Liver (tissue), 9 donors: ENCODE data around the gene ERBB4. TPM values are rescaled to one million over a fixed set of nuclear protein-coding genes. Genes with fewer than 3 reads are reported as not detected.

Experiments used
- DNase-seq: peaks from one replicate; pipeline ENCODE4 v3.0.0-alpha.2; 2017; ENCODE audit warnings: low spot score
- H3K27ac ChIP-seq, 2 donors: one replicate each; pipeline ENCODE4 v1.7.0; 2013; ENCODE audit warnings: inconsistent platforms in 2 of 2, low read length in 2 of 2, control low read depth in 1 of 2, low read depth in 1 of 2, mild to moderate bottlenecking in 1 of 2
- H3K27me3 ChIP-seq, 4 donors: one replicate each; pipeline versions ENCODE4 v1.6.1 to v1.7.0; 2013; ENCODE audit warnings: low read length in 3 of 4, inconsistent platforms in 1 of 4, mild to moderate bottlenecking in 1 of 4, moderate library complexity in 1 of 4; ENCODE audit not compliant: control insufficient read depth in 4 of 4, insufficient read depth in 4 of 4
- H3K36me3 ChIP-seq, 4 donors: one replicate each; pipeline versions ENCODE4 v1.6.1 to v1.7.0; 2013; ENCODE audit warnings: low read length in 3 of 4, mild to moderate bottlenecking in 3 of 4, low read depth in 1 of 4, moderate library complexity in 1 of 4; ENCODE audit not compliant: control insufficient read depth in 4 of 4, insufficient read depth in 3 of 4
- H3K4me1 ChIP-seq, 4 donors: one replicate each; pipeline versions ENCODE4 v1.6.1 to v1.7.0; 2013; ENCODE audit warnings: low read length in 3 of 4, mild to moderate bottlenecking in 3 of 4, moderate library complexity in 1 of 4; ENCODE audit not compliant: control insufficient read depth in 4 of 4, insufficient read depth in 4 of 4
- H3K4me3 ChIP-seq, 3 donors: one replicate each; pipeline versions ENCODE4 v1.6.1 to v1.7.0; 2013; ENCODE audit warnings: low read length in 3 of 3, control low read depth in 1 of 3, low read depth in 1 of 3, mild to moderate bottlenecking in 1 of 3
- H3K9ac ChIP-seq, 2 donors: one replicate each; pipeline ENCODE4 v1.7.0; 2013; ENCODE audit warnings: low read length in 2 of 2, mild to moderate bottlenecking in 2 of 2, moderate library complexity in 2 of 2, control low read depth in 1 of 2, low read depth in 1 of 2
- H3K9me3 ChIP-seq, 4 donors: one replicate each; pipeline versions ENCODE4 v1.6.1 to v1.7.0; 2013; ENCODE audit warnings: low read length in 3 of 4; ENCODE audit not compliant: control insufficient read depth in 4 of 4
- EGR1 ChIP-seq, 2 donors: IDR thresholded peaks; 2 replicates each; pipeline ENCODE4 v1.6.1; 2016 to 2018; ENCODE audit warnings: antibody characterized with exemption in 2 of 2, low read depth in 2 of 2
- FOXA2 ChIP-seq: IDR thresholded peaks from 2 replicates; pipeline ENCODE4 v1.6.1; 2016; ENCODE audit warnings: antibody characterized with exemption
- GABPA ChIP-seq, 2 donors: IDR thresholded peaks in 1 of 2; conservative IDR thresholded peaks in 1 of 2; 2 replicates each; pipeline ENCODE4 v1.6.1; 2016; ENCODE audit warnings: antibody characterized with exemption in 2 of 2, mild to moderate bottlenecking in 1 of 2, moderate library complexity in 1 of 2
- HNF4A ChIP-seq, 2 donors: conservative IDR thresholded peaks; 2 replicates each; pipeline ENCODE4 v1.6.1; 2016; ENCODE audit warnings: antibody characterized with exemption in 2 of 2, mild to moderate bottlenecking in 2 of 2
- HNF4G ChIP-seq: IDR thresholded peaks from 2 replicates; pipeline ENCODE4 v1.6.1; 2016; ENCODE audit warnings: antibody characterized with exemption
- JUND ChIP-seq, 2 donors: IDR thresholded peaks; 2 replicates each; pipeline ENCODE4 v1.6.1; 2016; ENCODE audit warnings: antibody characterized with exemption in 2 of 2
- NR2F2 ChIP-seq: IDR thresholded peaks from 2 replicates; pipeline ENCODE4 v1.6.1; 2016; ENCODE audit warnings: antibody characterized with exemption
- RAD21 ChIP-seq, 2 donors: IDR thresholded peaks; 2 replicates each; pipeline ENCODE4 v1.6.1; 2016; ENCODE audit warnings: antibody characterized with exemption in 2 of 2, mild to moderate bottlenecking in 2 of 2
- RXRA ChIP-seq, 2 donors: IDR thresholded peaks; 2 replicates each; pipeline ENCODE4 v1.6.1; 2017 to 2018; ENCODE audit warnings: antibody characterized with exemption in 2 of 2, mild to moderate bottlenecking in 1 of 2
- TAF1 ChIP-seq: conservative IDR thresholded peaks from 2 replicates; pipeline ENCODE4 v1.6.1; 2016; ENCODE audit warnings: antibody characterized with exemption, mild to moderate bottlenecking
- YY1 ChIP-seq: IDR thresholded peaks from 2 replicates; pipeline ENCODE4 v1.6.1; 2016; ENCODE audit warnings: antibody characterized with exemption, mild to moderate bottlenecking
- WGBS: extraction: QIAGEN DNeasy Blood & Tissue Kit; methylation state at CpG from one replicate; pipeline ENCODE4 v1.1.7; 2013; 5-methylcytosine and 5-hydroxymethylcytosine counted together
- polyA plus RNA-seq, 2 donors: library from polyadenylated mRNA; stranded (reverse) in 1 of 2; unstranded in 1 of 2; fragments of 200-250 nt in 1 of 2; fragments of >200 nt in 1 of 2; fragmentation: Nextera tagmentation in 1 of 2; extraction: Ambion mirVana in 1 of 2; gene quantifications; one replicate each; pipeline versions ENCODE4 v1.2.1 to v1.2.3, GENCODE V29; 2013 to 2015
- total RNA-seq, 2 donors: library from RNA; depleted of rRNA; stranded (reverse); fragments of >200 nt; gene quantifications; one replicate each; pipeline ENCODE4 v1.2.3, GENCODE V29; 2014
- TF ChIP-seq, protein P1 (sequence below): IDR thresholded peaks from 2 replicates; pipeline ENCODE4 v1.6.1; 2016; ENCODE audit warnings: antibody characterized with exemption, mild to moderate bottlenecking
- TF ChIP-seq, protein P2 (sequence below): IDR thresholded peaks from 2 replicates; pipeline ENCODE4 v1.6.1; 2016; ENCODE audit warnings: antibody characterized with exemption
- TF ChIP-seq, protein P3 (sequence below): IDR thresholded peaks from 2 replicates; pipeline ENCODE4 v1.6.1; 2016; ENCODE audit warnings: antibody characterized with exemption
- TF ChIP-seq, protein P4 (sequence below): IDR thresholded peaks from 2 replicates; pipeline ENCODE4 v1.6.1; 2016; ENCODE audit warnings: antibody characterized with exemption
- donor health status: healthy.
- donor health status: healthy.
- donor health status: healthy.
- donor health status: healthy.
- donor health status: healthy.

ERBB4 gene
- total and polyA plus RNA-seq, 4 donors, result 0.03 to 0.42 TPM; not detected in 2

DNA sequence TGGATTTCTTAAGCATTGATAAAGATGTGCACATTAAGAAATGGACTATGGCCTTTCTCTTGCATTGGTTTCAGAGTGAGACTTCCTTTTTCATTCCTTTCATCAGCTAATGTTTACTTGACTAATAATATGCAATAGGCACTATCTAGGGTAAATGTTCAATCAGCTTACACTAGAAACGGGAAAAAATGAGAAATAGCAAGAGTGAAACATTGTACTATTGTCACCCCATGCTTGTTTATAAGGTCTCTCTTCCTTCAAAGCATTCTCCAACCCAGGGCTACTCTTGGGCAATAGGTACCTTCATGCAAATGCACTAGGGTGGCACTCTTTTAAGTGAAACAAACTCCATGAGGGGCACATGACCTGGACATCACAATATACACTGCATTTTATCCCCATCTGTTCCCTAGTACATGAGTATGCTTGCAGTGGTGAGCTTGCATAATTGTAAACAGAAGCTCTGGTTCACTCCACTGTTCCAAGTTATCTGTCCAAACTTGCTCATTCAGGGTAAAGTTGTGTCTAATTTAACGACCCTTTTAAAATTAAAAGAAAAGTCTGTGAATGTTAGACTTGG, 402.3 kb downstream of the ERBB4 start (continued):
- TF ChIP-seq HNF4G (no peak), EGR1 (IDR thresholded peaks at IDR 0.05; ENCODE audit: low read depth in 2 of 2) (no peak), FOXA2 (no peak)

DNA sequence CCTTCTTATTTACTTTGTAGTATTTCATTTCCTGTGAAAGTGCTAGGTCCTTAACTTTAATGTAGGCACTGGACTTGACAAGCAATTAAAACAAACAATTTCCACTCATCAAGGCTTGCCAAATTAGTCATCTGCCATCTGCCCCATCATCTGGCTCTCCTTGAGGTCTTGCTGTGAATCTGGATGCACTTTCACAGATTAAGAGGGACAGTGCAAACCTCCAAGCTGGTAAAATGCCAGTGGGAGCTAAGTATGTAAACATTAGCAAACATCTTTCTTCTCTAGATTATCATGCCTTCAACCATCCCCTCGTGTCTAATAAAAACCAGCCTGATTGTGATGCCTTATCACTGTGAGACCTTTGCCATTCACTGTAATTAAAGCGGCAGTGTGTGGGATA, 402.9 kb downstream of the ERBB4 start:
- 46% methylated on average over 2 of the region's 2 CpGs for WGBS
- Histone ChIP-seq H3K27ac (no peak overlapping the region), H3K27me3 (no peaks in the 10 kb centered on the region), H3K36me3 (no peaks in the 10 kb centered on the region), H3K9me3 (no peaks in the 10 kb centered on the region), H3K4me3 (no peak overlapping the region), H3K4me1 (no peaks in the 10 kb centered on the region), H3K9ac (no peak overlapping the region)
- no peak for DNase-seq
- TF ChIP-seq, protein P1, sequence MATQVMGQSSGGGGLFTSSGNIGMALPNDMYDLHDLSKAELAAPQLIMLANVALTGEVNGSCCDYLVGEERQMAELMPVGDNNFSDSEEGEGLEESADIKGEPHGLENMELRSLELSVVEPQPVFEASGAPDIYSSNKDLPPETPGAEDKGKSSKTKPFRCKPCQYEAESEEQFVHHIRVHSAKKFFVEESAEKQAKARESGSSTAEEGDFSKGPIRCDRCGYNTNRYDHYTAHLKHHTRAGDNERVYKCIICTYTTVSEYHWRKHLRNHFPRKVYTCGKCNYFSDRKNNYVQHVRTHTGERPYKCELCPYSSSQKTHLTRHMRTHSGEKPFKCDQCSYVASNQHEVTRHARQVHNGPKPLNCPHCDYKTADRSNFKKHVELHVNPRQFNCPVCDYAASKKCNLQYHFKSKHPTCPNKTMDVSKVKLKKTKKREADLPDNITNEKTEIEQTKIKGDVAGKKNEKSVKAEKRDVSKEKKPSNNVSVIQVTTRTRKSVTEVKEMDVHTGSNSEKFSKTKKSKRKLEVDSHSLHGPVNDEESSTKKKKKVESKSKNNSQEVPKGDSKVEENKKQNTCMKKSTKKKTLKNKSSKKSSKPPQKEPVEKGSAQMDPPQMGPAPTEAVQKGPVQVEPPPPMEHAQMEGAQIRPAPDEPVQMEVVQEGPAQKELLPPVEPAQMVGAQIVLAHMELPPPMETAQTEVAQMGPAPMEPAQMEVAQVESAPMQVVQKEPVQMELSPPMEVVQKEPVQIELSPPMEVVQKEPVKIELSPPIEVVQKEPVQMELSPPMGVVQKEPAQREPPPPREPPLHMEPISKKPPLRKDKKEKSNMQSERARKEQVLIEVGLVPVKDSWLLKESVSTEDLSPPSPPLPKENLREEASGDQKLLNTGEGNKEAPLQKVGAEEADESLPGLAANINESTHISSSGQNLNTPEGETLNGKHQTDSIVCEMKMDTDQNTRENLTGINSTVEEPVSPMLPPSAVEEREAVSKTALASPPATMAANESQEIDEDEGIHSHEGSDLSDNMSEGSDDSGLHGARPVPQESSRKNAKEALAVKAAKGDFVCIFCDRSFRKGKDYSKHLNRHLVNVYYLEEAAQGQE, result no peak
- TF ChIP-seq NR2F2 (no peak), GABPA (IDR thresholded peaks at IDR 0.05 in 1 of 2, conservative IDR thresholded peaks at IDR 0.05 in 1 of 2) (no peak), FOXA2 (no peak), YY1 (no peak), RAD21 (IDR thresholded peaks at IDR 0.05) (no peak), JUND (IDR thresholded peaks at IDR 0.05) (no peak), HNF4A (conservative IDR thresholded peaks at IDR 0.05) (no peak), TAF1 (no peak), HNF4G (no peak), EGR1 (IDR thresholded peaks at IDR 0.05; ENCODE audit: low read depth in 2 of 2) (no peak), RXRA (IDR thresholded peaks at IDR 0.05) (no peak)
- TF ChIP-seq, protein P2, sequence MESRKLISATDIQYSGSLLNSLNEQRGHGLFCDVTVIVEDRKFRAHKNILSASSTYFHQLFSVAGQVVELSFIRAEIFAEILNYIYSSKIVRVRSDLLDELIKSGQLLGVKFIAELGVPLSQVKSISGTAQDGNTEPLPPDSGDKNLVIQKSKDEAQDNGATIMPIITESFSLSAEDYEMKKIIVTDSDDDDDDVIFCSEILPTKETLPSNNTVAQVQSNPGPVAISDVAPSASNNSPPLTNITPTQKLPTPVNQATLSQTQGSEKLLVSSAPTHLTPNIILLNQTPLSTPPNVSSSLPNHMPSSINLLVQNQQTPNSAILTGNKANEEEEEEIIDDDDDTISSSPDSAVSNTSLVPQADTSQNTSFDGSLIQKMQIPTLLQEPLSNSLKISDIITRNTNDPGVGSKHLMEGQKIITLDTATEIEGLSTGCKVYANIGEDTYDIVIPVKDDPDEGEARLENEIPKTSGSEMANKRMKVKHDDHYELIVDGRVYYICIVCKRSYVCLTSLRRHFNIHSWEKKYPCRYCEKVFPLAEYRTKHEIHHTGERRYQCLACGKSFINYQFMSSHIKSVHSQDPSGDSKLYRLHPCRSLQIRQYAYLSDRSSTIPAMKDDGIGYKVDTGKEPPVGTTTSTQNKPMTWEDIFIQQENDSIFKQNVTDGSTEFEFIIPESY, result no peak
- TF ChIP-seq, protein P3, sequence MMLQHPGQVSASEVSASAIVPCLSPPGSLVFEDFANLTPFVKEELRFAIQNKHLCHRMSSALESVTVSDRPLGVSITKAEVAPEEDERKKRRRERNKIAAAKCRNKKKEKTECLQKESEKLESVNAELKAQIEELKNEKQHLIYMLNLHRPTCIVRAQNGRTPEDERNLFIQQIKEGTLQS, result no peak
- TF ChIP-seq, protein P4, sequence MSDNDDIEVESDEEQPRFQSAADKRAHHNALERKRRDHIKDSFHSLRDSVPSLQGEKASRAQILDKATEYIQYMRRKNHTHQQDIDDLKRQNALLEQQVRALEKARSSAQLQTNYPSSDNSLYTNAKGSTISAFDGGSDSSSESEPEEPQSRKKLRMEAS, result no peak

DNA sequence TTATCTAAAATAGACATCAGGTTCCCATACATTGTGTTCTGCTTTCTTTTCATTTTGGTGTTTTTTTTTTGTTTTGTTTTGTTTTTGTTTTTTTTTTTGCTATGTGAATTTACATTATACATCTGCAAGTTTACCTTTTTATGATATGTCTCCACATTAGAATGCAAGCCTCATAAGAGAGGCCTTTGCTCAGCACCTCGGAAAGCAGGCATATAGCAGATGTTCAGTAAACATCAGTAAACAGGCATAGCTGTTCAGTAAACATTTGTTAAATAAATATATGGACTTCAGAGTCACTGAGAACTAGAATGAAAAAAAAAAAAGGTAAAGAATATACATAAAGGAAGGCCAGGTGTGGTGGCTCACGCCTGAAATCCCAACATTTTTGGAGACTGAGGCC, 405.3 kb downstream of the ERBB4 start:
- no peak for DNase-seq
- H3K9me3 ChIP-seq, result no peaks in the 10 kb centered on the region
- TF ChIP-seq GABPA (IDR thresholded peaks at IDR 0.05 in 1 of 2, conservative IDR thresholded peaks at IDR 0.05 in 1 of 2), result no peak
- no peak for TF ChIP-seq HNF4G
- WGBS, result 79% methylated on average over 2 of the region's 2 CpGs
- no peak overlapping the region for H3K4me3 ChIP-seq
- H3K9ac ChIP-seq, result no peak overlapping the region
- no peaks in the 10 kb centered on the region for H3K27me3 ChIP-seq
- no peaks in the 10 kb centered on the region for H3K4me1 ChIP-seq
- H3K27ac ChIP-seq, result no peak overlapping the region
- H3K36me3 ChIP-seq, result no peaks in the 10 kb centered on the region
